Neutrophil (primary cell): ENCODE measurements around the gene CYTH4.
A peak's percentile ranks its signal among the peaks of the same experiment; 100 is the strongest.

ENCODE experiments used
- H3K27ac ChIP-seq: fragments of 200-600 bp; sonication (generic); 2 replicates; pipeline ENCODE4 v1.5.1; 2016; ENCODE audit warnings: mild to moderate bottlenecking, moderate library complexity
- H3K27me3 ChIP-seq: fragments of 200-600 bp; sonication (generic); 2 replicates; pipeline ENCODE4 v1.6.0; 2016; ENCODE audit warnings: mild to moderate bottlenecking
- H3K36me3 ChIP-seq: fragments of 200-600 bp; sonication (generic); 2 replicates; pipeline ENCODE4 v1.5.1; 2017
- H3K4me1 ChIP-seq, 2 experiments: fragments of 200-600 bp in 1 of 2; sonication (generic) in 1 of 2; 1 replicate in 1 of 2; 2 replicates in 1 of 2; pipeline versions ENCODE4 v1.5.1 to v1.6.1; 2013 to 2016; ENCODE audit warnings: low read depth in 1 of 2, low read length in 1 of 2, mild to moderate bottlenecking in 1 of 2, moderate library complexity in 1 of 2; ENCODE audit not compliant: control insufficient read depth in 1 of 2, insufficient read depth in 1 of 2
- H3K4me3 ChIP-seq, 2 experiments: fragments of 200-600 bp in 1 of 2; sonication (generic) in 1 of 2; 1 replicate in 1 of 2; 2 replicates in 1 of 2; pipeline ENCODE4 v1.5.1; 2013 to 2016; ENCODE audit warnings: low read depth in 1 of 2, low read length in 1 of 2, mild to moderate bottlenecking in 1 of 2, moderate library complexity in 1 of 2
- H3K9me3 ChIP-seq: fragments of 200-600 bp; sonication (generic); 2 replicates; pipeline ENCODE4 v1.5.1; 2016
- CTCF ChIP-seq: fragments of 200-600 bp; sonication (generic); IDR thresholded peaks from 2 replicates; pipeline ENCODE4 v1.5.1; 2016; ENCODE audit warnings: antibody characterized with exemption

The CYTH4 gene

GRCh38 chr22:37290737-37291136 is 8.4 kb downstream of the CYTH4 start:
- Histone ChIP-seq H3K27ac (peak overlapping the region; percentile 5), H3K27me3 (no peaks in the 10 kb centered on the region), H3K4me1 (peaks cover 53 to 79% of the 10 kb centered on the region in 2 experiments), H3K4me3 (no peak overlapping the region), H3K36me3 (peaks cover 100% of the 10 kb centered on the region), H3K9me3 (no peaks in the 10 kb centered on the region)
- TF ChIP-seq CTCF: no peak

GRCh38 chr22:37291559-37292298 is 9.4 kb downstream of the CYTH4 start:
- TF ChIP-seq CTCF: no peak
- Histone ChIP-seq H3K4me3 (no peak overlapping the region), H3K27me3 (no peaks in the 10 kb centered on the region), H3K9me3 (no peaks in the 10 kb centered on the region), H3K27ac (no peak overlapping the region), H3K4me1 (peaks cover 53 to 79% of the 10 kb centered on the region in 2 experiments), H3K36me3 (peaks cover 100% of the 10 kb centered on the region)

GRCh38 chr22:37292641-37293040 is 10.3 kb downstream of the CYTH4 start:
- no peak overlapping the region for H3K4me3 ChIP-seq
- no peak overlapping the region for H3K27ac ChIP-seq
- TF ChIP-seq CTCF: no peak
- peaks cover 100% of the 10 kb centered on the region for H3K36me3 ChIP-seq
- H3K4me1 ChIP-seq: peaks cover 51 to 79% of the 10 kb centered on the region in 2 experiments
- no peaks in the 10 kb centered on the region for H3K9me3 ChIP-seq
- no peaks in the 10 kb centered on the region for H3K27me3 ChIP-seq

GRCh38 chr22:37293172-37293571 is 10.9 kb downstream of the CYTH4 start:
- peaks cover 100% of the 10 kb centered on the region for H3K36me3 ChIP-seq
- H3K27me3 ChIP-seq: no peaks in the 10 kb centered on the region
- no peak overlapping the region for H3K4me3 ChIP-seq
- peaks cover 51 to 80% of the 10 kb centered on the region in 2 experiments for H3K4me1 ChIP-seq
- no peak for TF ChIP-seq CTCF
- H3K9me3 ChIP-seq: no peaks in the 10 kb centered on the region
- H3K27ac ChIP-seq: no peak overlapping the region

- Histone ChIP-seq H3K4me1 (peaks cover 53 to 84% of the 10 kb centered on the region in 2 experiments), H3K4me3 (no peak overlapping the region), H3K27ac (peak overlapping the region; percentile 85), H3K9me3 (no peaks in the 10 kb centered on the region), H3K36me3 (peaks cover 100% of the 10 kb centered on the region), H3K27me3 (no peaks in the 10 kb centered on the region)
- TF ChIP-seq CTCF: no peak
Observed at GRCh38 chr22:37294747-37295146, 12.4 kb downstream of the CYTH4 start.
